Caco-2 (cell line): ENCODE measurements around the gene C3orf20. TPM values are rescaled to one million over a fixed set of nuclear protein-coding genes. Genes with fewer than 3 reads are reported as not detected.

ENCODE experiments used
- BruUV-seq: library from RNA; stranded (reverse); fragments of 400-500 nt; replicated peaks from 2 replicates; lab custom pipeline; 2021; lab: Mats Ljungman, UMichigan
- CTCF ChIA-PET: fragments of 300-600 bp; sonication (Branson Sonifier 250); formaldehyde crosslinking; loops from one replicate; lab custom pipeline; 2022; ENCODE audit warnings: antibody characterized with exemption; lab: Charles Lee
- POLR2A ChIA-PET: fragments of 300-600 bp; sonication (Branson Sonifier 250); formaldehyde crosslinking; loops from one replicate; lab custom pipeline; 2022; ENCODE audit warnings: antibody characterized with exemption; lab: Charles Lee
- DNase-seq, 2 experiments: peaks; one replicate each; pipeline versions ENCODE4 v3.0.0 to v3.0.0-alpha.2; 2020 to 2022
- H3K27me3 ChIP-seq: replicated peaks from 2 replicates; pipeline ENCODE4 v1.6.0; 2011; ENCODE audit warnings: low read length; ENCODE audit not compliant: control insufficient read depth, insufficient read depth
- H3K36me3 ChIP-seq: 2 replicates; pipeline ENCODE4 v1.5.1; 2011; ENCODE audit warnings: low read length; ENCODE audit not compliant: control insufficient read depth, insufficient read depth
- H3K4me1 ChIP-seq: fragments of 250-450 bp; sonication (Bioruptor Pico); 2 replicates; pipeline ENCODE4 v1.5.1; 2020; ENCODE audit warnings: mild to moderate bottlenecking
- H3K4me3 ChIP-seq: 2 replicates; pipeline ENCODE4 v1.5.1; 2011; ENCODE audit warnings: low read depth, mild to moderate bottlenecking, control low read depth, low read length
- H3K9me3 ChIP-seq: fragments of 250-450 bp; sonication (Bioruptor Pico); 2 replicates; pipeline ENCODE4 v1.5.1; 2020; ENCODE audit warnings: mild to moderate bottlenecking, moderate library complexity
- H3K27ac Mint-ChIP-seq: one replicate; pipeline ENCODE4 v1.8.0; 2022; ENCODE audit warnings: mixed read lengths; ENCODE audit not compliant: unreplicated experiment
- H3K27me3 Mint-ChIP-seq: one replicate; pipeline ENCODE4 v1.8.0; 2022; ENCODE audit warnings: mixed read lengths; ENCODE audit not compliant: insufficient read depth, unreplicated experiment
- H3K36me3 Mint-ChIP-seq: one replicate; pipeline ENCODE4 v1.8.0; 2022; ENCODE audit warnings: mild to moderate bottlenecking, mixed read lengths; ENCODE audit not compliant: insufficient read depth, unreplicated experiment
- H3K4me1 Mint-ChIP-seq: one replicate; pipeline ENCODE4 v1.8.0; 2022; ENCODE audit warnings: low read depth, mixed read lengths; ENCODE audit not compliant: unreplicated experiment
- H3K4me3 Mint-ChIP-seq: one replicate; pipeline ENCODE4 v1.8.0; 2022; ENCODE audit warnings: mild to moderate bottlenecking, moderate library complexity, mixed read lengths; ENCODE audit not compliant: unreplicated experiment
- H3K9me3 Mint-ChIP-seq: one replicate; pipeline ENCODE4 v1.8.0; 2022; ENCODE audit warnings: mixed read lengths; ENCODE audit not compliant: unreplicated experiment
- CTCF ChIP-seq, 2 experiments: fragments of 200-600 bp in 1 of 2; IDR thresholded peaks; 1 replicate in 1 of 2; 2 replicates in 1 of 2; pipeline versions ENCODE4 v1.5.1 to v1.8.0; 2011 to 2022; ENCODE audit warnings: antibody characterized with exemption in 1 of 2, control low read depth in 1 of 2, inconsistent platforms in 1 of 2, low read depth in 1 of 2, low read length in 1 of 2, mild to moderate bottlenecking in 1 of 2, moderate library complexity in 1 of 2; ENCODE audit not compliant: insufficient read depth in 1 of 2, severe bottlenecking in 1 of 2, unreplicated experiment in 1 of 2
- intact Hi-C: fragments of 100-400 bp; cut with micrococcal nuclease; formaldehyde crosslinking; loops from one replicate; pipeline ENCODE4 v1.10.0; 2022; ENCODE audit not compliant: unreplicated experiment
- total RNA-seq: library from RNA; stranded (reverse); gene quantifications from 2 replicates; pipeline ENCODE4 v1.2.3, GENCODE V29; 2022

The C3orf20 gene
- total RNA-seq, 1 experiment from 2014 or later, result 0.09 TPM

DNA sequence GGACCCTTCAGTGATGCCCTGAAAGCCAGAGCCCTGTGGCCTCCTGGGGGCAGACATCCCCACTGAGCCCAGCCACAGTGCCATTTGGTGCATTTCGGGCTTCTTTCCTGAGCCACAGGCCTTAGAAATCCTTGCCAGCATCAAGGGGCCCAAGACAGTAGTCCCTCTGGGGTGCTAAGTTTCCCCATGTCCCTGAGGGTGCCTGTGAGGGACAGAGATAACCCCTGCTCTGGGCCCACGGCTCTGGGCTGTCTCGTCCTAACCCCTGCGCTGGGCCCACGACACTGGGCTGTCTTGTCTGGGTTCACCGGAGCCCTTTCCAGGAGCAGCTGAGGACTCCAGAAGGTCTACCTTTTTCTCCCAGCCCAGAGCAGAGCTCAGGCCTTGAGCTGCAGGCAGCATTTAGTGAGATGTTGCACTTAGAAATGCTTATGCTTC lies 98.8 kb downstream of the C3orf20 start:
- H3K36me3 ChIP-seq, result no peaks in the 10 kb centered on the region
- intact Hi-C loops, result no loop called here
- Mint-ChIP-seq H3K27me3 (peaks cover 7% of the 10 kb centered on the region), H3K4me1 (no peaks in the 10 kb centered on the region), H3K9me3 (peaks cover 5% of the 10 kb centered on the region), H3K4me3 (no peak overlapping the region), H3K36me3 (no peaks in the 10 kb centered on the region), H3K27ac (no peak overlapping the region)
- no peak for DNase-seq
- no peaks in the 10 kb centered on the region for H3K4me1 ChIP-seq
- no peak for TF ChIP-seq CTCF (IDR thresholded peaks at IDR 0.05; ENCODE audit: insufficient read depth in 1 of 2, low read depth in 1 of 2, low read length in 1 of 2, severe bottlenecking in 1 of 2, unreplicated experiment in 1 of 2)
- H3K9me3 ChIP-seq, result no peaks in the 10 kb centered on the region
- POLR2A ChIA-PET, result no interaction called here
- H3K27me3 ChIP-seq, result no peaks in the 10 kb centered on the region; the same call in 1 of the 2 replicates
- no TSS peak for BruUV-seq
- CTCF ChIA-PET, result no interaction called here
- H3K4me3 ChIP-seq, result no peak overlapping the region

DNA sequence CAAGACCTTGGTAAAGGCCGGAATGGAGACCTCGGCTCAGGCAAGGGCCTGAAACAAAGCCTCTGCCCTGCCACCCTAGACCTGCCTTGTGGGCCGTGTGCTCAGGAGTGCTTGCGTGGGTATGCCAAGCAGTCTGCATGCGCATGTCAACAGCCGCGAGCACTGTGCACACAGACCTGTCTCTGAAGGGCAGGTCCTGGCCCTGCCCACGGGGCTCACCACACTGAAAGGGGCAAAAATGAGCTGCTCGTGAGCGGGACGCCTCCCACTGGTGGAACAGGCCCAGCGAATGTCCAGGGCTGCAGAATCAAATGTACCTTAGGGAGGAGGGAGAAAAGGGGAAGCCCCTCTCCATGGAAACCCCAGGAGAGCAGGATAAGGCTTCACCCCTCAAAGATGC lies 99.5 kb downstream of the C3orf20 start:
- ChIA-PET CTCF (no interaction called here), POLR2A (no interaction called here)
- no TSS peak for BruUV-seq

GRCh38 chr3:14775011-14775410 lies 100.1 kb downstream of the C3orf20 start:
- no peak overlapping the region for H3K4me3 ChIP-seq
- no peaks in the 10 kb centered on the region for H3K36me3 Mint-ChIP-seq
- H3K27me3 ChIP-seq, result no peaks in the 10 kb centered on the region
- ChIA-PET POLR2A (no interaction called here), CTCF (no interaction called here)
- BruUV-seq, result no TSS peak
- H3K4me1 ChIP-seq, result no peaks in the 10 kb centered on the region
- no peak for TF ChIP-seq CTCF (IDR thresholded peaks at IDR 0.05; ENCODE audit: insufficient read depth in 1 of 2, low read depth in 1 of 2, low read length in 1 of 2, severe bottlenecking in 1 of 2, unreplicated experiment in 1 of 2)
- H3K9me3 ChIP-seq, result no peaks in the 10 kb centered on the region
- no peak overlapping the region for H3K27ac Mint-ChIP-seq
- no peaks in the 10 kb centered on the region for H3K36me3 ChIP-seq
- peaks cover 4% of the 10 kb centered on the region for H3K27me3 Mint-ChIP-seq
- no peaks in the 10 kb centered on the region for H3K4me1 Mint-ChIP-seq
- H3K9me3 Mint-ChIP-seq, result peaks cover 12% of the 10 kb centered on the region
- intact Hi-C loops, result no loop called here
- no peak overlapping the region for H3K4me3 Mint-ChIP-seq
- no peak for DNase-seq

More for the DNA sequence above, 99.5 kb downstream of the C3orf20 start:
- H3K36me3 Mint-ChIP-seq, result no peaks in the 10 kb centered on the region
- no peak overlapping the region for H3K4me3 Mint-ChIP-seq
- H3K27me3 ChIP-seq, result no peaks in the 10 kb centered on the region
- H3K4me1 ChIP-seq, result no peaks in the 10 kb centered on the region
- intact Hi-C loops, result no loop called here
- no peaks in the 10 kb centered on the region for H3K36me3 ChIP-seq
- DNase-seq, result no peak
- H3K9me3 ChIP-seq, result no peaks in the 10 kb centered on the region
- no peak overlapping the region for H3K4me3 ChIP-seq
- no peak overlapping the region for H3K27ac Mint-ChIP-seq
- TF ChIP-seq CTCF (IDR thresholded peaks at IDR 0.05; ENCODE audit: insufficient read depth in 1 of 2, low read depth in 1 of 2, low read length in 1 of 2, severe bottlenecking in 1 of 2, unreplicated experiment in 1 of 2), result no peak
- H3K27me3 Mint-ChIP-seq, result peaks cover 4% of the 10 kb centered on the region
- H3K9me3 Mint-ChIP-seq, result peaks cover 12% of the 10 kb centered on the region
- H3K4me1 Mint-ChIP-seq, result no peaks in the 10 kb centered on the region
